A673 (cell line): Measurements from ENCODE around the gene GRHL3. TPM values are rescaled to one million over a fixed set of nuclear protein-coding genes. Genes with fewer than 3 reads are reported as not detected.

Experiments
- BruUV-seq: library from RNA; stranded (reverse); fragments of 400-500 nt; replicated peaks from 2 replicates; lab custom pipeline; 2021; lab: Mats Ljungman, UMichigan
- CTCF ChIA-PET: fragments of 300-600 bp; sonication (Branson Sonifier 250); formaldehyde crosslinking; loops from one replicate; lab custom pipeline; 2022; ENCODE audit warnings: antibody characterized with exemption; lab: Charles Lee
- POLR2A ChIA-PET: fragments of 300-600 bp; sonication (Branson Sonifier 250); formaldehyde crosslinking; loops from one replicate; lab custom pipeline; 2022; ENCODE audit warnings: antibody characterized with exemption; ENCODE audit not compliant: low non-redundant PET; lab: Charles Lee
- DNase-seq: peaks from one replicate; pipeline ENCODE4 v3.0.0-alpha.2; 2015; ENCODE audit warnings: low spot score
- H3K27ac ChIP-seq: fragments of 200-600 bp; sonication (generic); 2 replicates; pipeline ENCODE4 v1.5.1; 2016; ENCODE audit warnings: mixed run types, low read depth, mild to moderate bottlenecking, mixed read lengths, antibody characterized with exemption, low read length; ENCODE audit not compliant: poor library complexity, severe bottlenecking
- H3K27me3 ChIP-seq: fragments of 200-600 bp; sonication (generic); replicated peaks from 2 replicates; pipeline ENCODE4 v1.6.1; 2017; ENCODE audit warnings: mixed run types, low read depth, mild to moderate bottlenecking, mixed read lengths, antibody characterized with exemption, low read length; ENCODE audit not compliant: insufficient read depth, poor library complexity
- H3K36me3 ChIP-seq: fragments of 200-600 bp; sonication (generic); 2 replicates; pipeline ENCODE4 v1.6.1; 2016; ENCODE audit warnings: mixed run types, mild to moderate bottlenecking, mixed read lengths, antibody characterized with exemption, low read length; ENCODE audit not compliant: insufficient read depth, poor library complexity, severe bottlenecking
- H3K4me1 ChIP-seq: fragments of 200-600 bp; sonication (generic); 2 replicates; pipeline ENCODE4 v1.6.1; 2017; ENCODE audit warnings: mixed run types, mild to moderate bottlenecking, mixed read lengths, antibody characterized with exemption, low read length; ENCODE audit not compliant: insufficient read depth, poor library complexity, severe bottlenecking
- H3K4me3 ChIP-seq: fragments of 200-600 bp; sonication (generic); 2 replicates; pipeline ENCODE4 v1.5.1; 2016; ENCODE audit warnings: low read depth, mixed run types, mild to moderate bottlenecking, mixed read lengths, low read length; ENCODE audit not compliant: poor library complexity, severe bottlenecking
- H3K9me3 ChIP-seq: fragments of 200-600 bp; sonication (generic); 2 replicates; pipeline ENCODE4 v1.6.1; 2016; ENCODE audit warnings: mixed run types, low read depth, mild to moderate bottlenecking, mixed read lengths, antibody characterized with exemption, low read length; ENCODE audit not compliant: poor library complexity, severe bottlenecking
- EZH2 ChIP-seq: fragments of 200-600 bp; sonication (generic); IDR thresholded peaks from 2 replicates; pipeline ENCODE4 v1.6.1; 2017; ENCODE audit warnings: borderline replicate concordance, low read depth, mild to moderate bottlenecking, mixed read lengths, antibody characterized with exemption, low read length; ENCODE audit not compliant: poor library complexity, severe bottlenecking
- intact Hi-C: fragments of 100-400 bp; cut with micrococcal nuclease; formaldehyde crosslinking; loops from one replicate; pipeline ENCODE4 v1.10.0; 2022; ENCODE audit not compliant: unreplicated experiment
- total RNA-seq: library from RNA; stranded (reverse); gene quantifications from 2 replicates; pipeline ENCODE4 v1.2.3, GENCODE V29; 2021
- TF ChIP-seq, protein P1 (sequence below): fragments of 300-800, 200-600 bp; sonication (generic); conservative IDR thresholded peaks from 2 replicates; pipeline ENCODE4 v1.5.1; 2017; ENCODE audit warnings: low read depth, mild to moderate bottlenecking, antibody characterized with exemption, low read length, moderate library complexity, mixed read lengths

GRHL3 gene
- total RNA-seq, 1 experiment from 2014 or later, result not detected

DNA sequence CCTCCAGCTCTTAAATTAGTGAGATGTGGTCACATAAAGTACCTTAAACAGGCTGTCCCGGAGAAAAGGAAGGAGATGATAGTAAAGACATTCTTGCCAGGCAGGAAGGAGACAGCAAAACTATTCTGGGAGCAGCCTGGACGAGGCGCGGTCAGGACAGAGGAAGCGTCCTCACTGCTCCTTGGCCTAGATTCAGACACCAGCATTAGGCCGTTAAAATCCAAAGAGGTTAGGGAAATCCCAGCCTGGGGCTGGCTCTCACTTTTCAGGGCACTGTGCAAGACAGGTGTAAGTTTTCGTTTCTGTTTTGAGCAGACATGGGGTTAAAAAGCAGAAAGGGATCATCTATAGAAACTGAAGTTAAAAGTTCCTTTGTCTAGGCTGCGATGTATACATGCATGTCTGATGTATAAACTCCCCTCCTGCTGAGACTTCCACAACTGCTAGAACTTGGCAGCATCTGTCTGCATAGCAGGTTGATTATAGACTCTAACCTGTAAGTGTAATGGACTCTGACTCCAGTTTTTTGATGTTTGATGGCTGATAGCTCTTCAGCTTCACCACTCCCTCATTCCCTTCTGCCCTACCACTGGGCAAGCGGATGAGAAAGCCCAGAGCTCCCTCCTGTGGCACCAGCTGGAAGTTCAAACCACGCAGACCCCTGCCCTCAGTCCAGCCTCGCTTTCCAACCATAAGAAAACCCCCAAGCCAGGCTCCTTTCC lies 72.9 kb downstream of the GRHL3 start:
- TF ChIP-seq, protein P1, sequence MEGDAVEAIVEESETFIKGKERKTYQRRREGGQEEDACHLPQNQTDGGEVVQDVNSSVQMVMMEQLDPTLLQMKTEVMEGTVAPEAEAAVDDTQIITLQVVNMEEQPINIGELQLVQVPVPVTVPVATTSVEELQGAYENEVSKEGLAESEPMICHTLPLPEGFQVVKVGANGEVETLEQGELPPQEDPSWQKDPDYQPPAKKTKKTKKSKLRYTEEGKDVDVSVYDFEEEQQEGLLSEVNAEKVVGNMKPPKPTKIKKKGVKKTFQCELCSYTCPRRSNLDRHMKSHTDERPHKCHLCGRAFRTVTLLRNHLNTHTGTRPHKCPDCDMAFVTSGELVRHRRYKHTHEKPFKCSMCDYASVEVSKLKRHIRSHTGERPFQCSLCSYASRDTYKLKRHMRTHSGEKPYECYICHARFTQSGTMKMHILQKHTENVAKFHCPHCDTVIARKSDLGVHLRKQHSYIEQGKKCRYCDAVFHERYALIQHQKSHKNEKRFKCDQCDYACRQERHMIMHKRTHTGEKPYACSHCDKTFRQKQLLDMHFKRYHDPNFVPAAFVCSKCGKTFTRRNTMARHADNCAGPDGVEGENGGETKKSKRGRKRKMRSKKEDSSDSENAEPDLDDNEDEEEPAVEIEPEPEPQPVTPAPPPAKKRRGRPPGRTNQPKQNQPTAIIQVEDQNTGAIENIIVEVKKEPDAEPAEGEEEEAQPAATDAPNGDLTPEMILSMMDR, result peak; percentile 88
- TF ChIP-seq EZH2, result no peak
- ChIA-PET CTCF (interaction anchor here (0.6 to 4.2 kb wide), 16 partner anchors 10 to 620 kb away, joined by 3 to 159 read pairs (median 4); partner anchors contain the start of gene NIPAL3), POLR2A (interaction anchor here (0.5 to 0.6 kb wide), 4 partner anchors 10 to 535 kb away, joined by 3 to 13 read pairs (median 4); no protein-coding TSS in a partner anchor)
- H3K27me3 ChIP-seq, result no peaks in the 10 kb centered on the region
- intact Hi-C loops, result loop anchor here (1.0 to 5.0 kb wide), 4 partner anchors 193 to 321 kb away; no protein-coding TSS in a partner anchor
- no peaks in the 10 kb centered on the region for H3K36me3 ChIP-seq
- no peaks in the 10 kb centered on the region for H3K9me3 ChIP-seq
- no TSS peak for BruUV-seq
- peak; percentile 75 for DNase-seq
- peaks cover 24% of the 10 kb centered on the region for H3K4me1 ChIP-seq
- no peak overlapping the region for H3K27ac ChIP-seq
- no peak overlapping the region for H3K4me3 ChIP-seq

DNA sequence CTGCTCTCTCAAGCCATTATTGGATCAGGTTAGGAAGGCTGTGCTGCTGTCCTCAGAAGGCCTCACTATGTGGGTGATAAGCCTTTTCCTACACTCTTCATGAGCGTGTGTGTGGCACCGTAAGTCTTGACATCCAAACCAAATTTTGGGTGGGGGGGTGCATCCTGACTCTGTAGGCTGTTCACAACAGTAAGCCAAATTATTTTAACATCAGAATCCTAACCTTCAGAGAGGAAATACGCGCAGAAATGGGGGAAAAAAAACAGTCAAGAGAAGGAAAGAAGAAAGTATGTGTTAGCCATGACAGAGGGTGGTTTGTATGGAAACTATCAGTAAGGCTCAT lies 73.4 kb downstream of the GRHL3 start:
- Histone ChIP-seq H3K27ac (no peak overlapping the region), H3K27me3 (no peaks in the 10 kb centered on the region), H3K9me3 (no peaks in the 10 kb centered on the region), H3K4me1 (peaks cover 24% of the 10 kb centered on the region), H3K4me3 (no peak overlapping the region), H3K36me3 (no peaks in the 10 kb centered on the region)
- CTCF ChIA-PET, result interaction anchor here (0.6 to 4.2 kb wide), 11 partner anchors 11 to 621 kb away, joined by 3 to 159 read pairs (median 4); partner anchors contain the start of gene NIPAL3
- DNase-seq, result no peak
- TF ChIP-seq, protein P1, result peak; percentile 40; the same call in 1 of the 2 replicates
- TF ChIP-seq EZH2, result no peak
- POLR2A ChIA-PET, result interaction anchor here (0.6 kb wide), 1 partner anchor 15 kb away, joined by 3 read pairs; no protein-coding TSS in a partner anchor
- no TSS peak for BruUV-seq
- intact Hi-C loops, result loop anchor here (5.0 kb wide), 1 partner anchor 245 kb away; no protein-coding TSS in a partner anchor

DNA sequence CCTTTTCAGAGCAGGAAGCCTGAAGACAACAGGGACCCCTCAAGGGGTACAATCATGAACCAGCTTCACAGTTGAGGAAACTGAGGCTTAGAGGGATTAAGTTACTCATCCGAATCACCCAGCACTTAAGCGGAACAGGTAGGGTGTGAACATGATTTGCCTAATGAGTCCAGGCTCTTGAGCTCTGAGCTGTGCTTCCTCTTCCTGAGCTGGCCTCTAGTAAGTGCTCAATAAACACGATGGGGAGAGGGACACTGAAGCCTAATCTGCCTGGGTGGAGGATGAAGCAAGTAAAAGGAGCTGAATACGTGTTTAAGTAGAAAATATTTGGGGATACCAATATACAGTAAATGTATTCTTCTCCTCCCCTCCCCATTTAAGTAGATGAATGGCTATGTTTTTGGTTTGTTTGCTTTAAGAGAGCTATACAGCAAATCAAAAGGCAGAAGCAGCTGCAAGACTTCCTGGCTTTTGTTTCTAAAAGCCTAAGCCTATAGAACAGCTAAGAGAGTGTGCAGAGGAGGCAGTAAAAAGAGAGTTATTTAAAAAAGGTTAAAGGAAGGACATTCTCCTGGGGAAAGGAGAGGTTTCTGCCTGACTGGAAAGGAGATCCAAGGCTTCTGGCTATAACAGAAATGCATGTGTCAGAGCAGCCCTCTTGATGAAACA lies 74.0 kb downstream of the GRHL3 start:
- Histone ChIP-seq H3K36me3 (no peaks in the 10 kb centered on the region), H3K4me3 (no peak overlapping the region), H3K4me1 (peaks cover 24% of the 10 kb centered on the region), H3K9me3 (no peaks in the 10 kb centered on the region), H3K27ac (peak overlapping the region; percentile 2), H3K27me3 (no peaks in the 10 kb centered on the region)
- no TSS peak for BruUV-seq
- TF ChIP-seq, protein P1, result no peak
- no peak for TF ChIP-seq EZH2
- intact Hi-C loops, result loop anchor here (5.0 kb wide), 1 partner anchor 244 kb away; no protein-coding TSS in a partner anchor
- ChIA-PET CTCF (interaction anchor here (0.6 to 4.2 kb wide), 9 partner anchors 11 to 322 kb away, joined by 3 to 159 read pairs (median 4); partner anchors contain the start of gene NIPAL3), POLR2A (no interaction called here)
- DNase-seq, result peak; percentile 57
